Prostate gland (tissue), 2 donors: Measurements from ENCODE around the gene INSR. TPM values are rescaled to one million over a fixed set of nuclear protein-coding genes. Genes with fewer than 3 reads are reported as not detected.

Experiments
- DNase-seq: peaks from one replicate; pipeline ENCODE4 v3.0.0-alpha.2; 2019; ENCODE audit warnings: low spot score
- H3K27ac ChIP-seq, 2 donors: fragments of 200-600 bp; sonication (generic); 2 replicates each; pipeline ENCODE4 v1.5.1; 2017 to 2019
- H3K27me3 ChIP-seq: fragments of 200-600 bp; sonication (generic); replicated peaks from 2 replicates; pipeline ENCODE4 v1.5.1; 2019; ENCODE audit not compliant: insufficient read depth
- H3K36me3 ChIP-seq, 2 donors: fragments of 200-600 bp; sonication (generic); 1 replicate in 1 of 2; 2 replicates in 1 of 2; pipeline versions ENCODE4 v1.5.1 to v1.8.1; 2017 to 2019
- H3K4me1 ChIP-seq: fragments of 200-600 bp; sonication (generic); replicated peaks from 2 replicates; pipeline ENCODE4 v1.5.1; 2019
- H3K4me3 ChIP-seq, 2 donors: fragments of 200-600 bp; sonication (generic); 2 replicates each; pipeline ENCODE4 v1.5.1; 2017 to 2019
- H3K9me3 ChIP-seq: fragments of 200-600 bp; sonication (generic); 2 replicates; pipeline ENCODE4 v1.5.1; 2017
- POLR2A ChIP-seq: fragments of 450-650 bp; IDR thresholded peaks from one replicate; pipeline ENCODE4 v1.6.1; 2016; ENCODE audit warnings: antibody characterized with exemption, mild to moderate bottlenecking
- POLR2AphosphoS5 ChIP-seq: sonication (generic); formaldehyde crosslinking; IDR thresholded peaks from one replicate; pipeline ENCODE4 v1.6.1; 2017; ENCODE audit warnings: antibody characterized with exemption
- WGBS: methylation state at CpG from one replicate; pipeline ENCODE4 v1.1.5; 2018; 5-methylcytosine and 5-hydroxymethylcytosine counted together
- intact Hi-C: fragments of 100-400 bp; cut with DNase I; formaldehyde crosslinking; loops from one replicate; pipeline ENCODE4 v1.14.2; 2022
- total RNA-seq, 2 donors: library from RNA; depleted of rRNA; stranded (reverse); fragments of >200 nt; gene quantifications; one replicate each; pipeline ENCODE4 v1.1.0, GENCODE V29; 2016
- TF ChIP-seq, protein P1 (sequence below), 4 experiments: fragments of 200-600 bp in 2 of 4; fragments of 450-650 bp in 2 of 4; sonication (generic) in 2 of 4; IDR thresholded peaks; 1 replicate in 3 of 4; 2 replicates in 1 of 4; pipeline ENCODE4 v1.5.1; 2016 to 2019; ENCODE audit warnings: antibody characterized with exemption in 4 of 4, mild to moderate bottlenecking in 2 of 4, moderate library complexity in 2 of 4

INSR gene
- total RNA-seq, 2 donors from 2014 or later: 51.2 to 124 TPM

DNA sequence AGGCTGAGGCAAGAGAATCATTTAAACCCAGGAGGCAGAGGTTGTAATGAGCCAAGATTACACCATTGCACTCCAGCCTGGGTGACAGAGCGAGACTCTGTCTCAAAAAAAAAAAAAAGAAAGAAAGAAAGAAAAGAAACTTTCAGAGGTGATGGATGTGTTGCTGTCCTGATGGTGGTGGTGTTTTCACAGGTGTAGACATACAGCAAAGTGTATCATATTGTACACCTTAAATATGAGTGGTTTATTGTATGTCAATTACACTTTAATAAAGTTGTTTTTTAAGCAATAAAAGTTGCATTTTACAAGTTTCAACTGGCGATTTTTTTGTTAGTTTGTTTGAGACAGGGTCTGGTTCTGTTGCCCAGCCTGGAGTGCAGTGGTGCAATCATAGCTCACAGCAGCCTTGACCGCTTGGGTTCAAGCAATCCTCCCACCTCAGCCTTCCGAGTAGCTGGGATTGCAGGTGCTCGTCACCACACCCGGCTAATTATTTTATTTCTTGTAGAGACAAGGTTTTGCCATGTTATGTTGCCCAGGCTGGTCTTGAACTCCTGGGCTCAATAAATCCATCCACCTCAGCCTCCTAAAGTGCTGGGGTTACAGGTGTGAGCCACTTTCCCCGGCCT, 13.5 kb upstream of the INSR start:
- Histone ChIP-seq H3K4me3 (no peak overlapping the region), H3K27me3 (no peaks in the 10 kb centered on the region), H3K9me3 (no peaks in the 10 kb centered on the region), H3K4me1 (no peaks in the 10 kb centered on the region), H3K36me3 (no peaks in the 10 kb centered on the region), H3K27ac (no peak overlapping the region)
- TF ChIP-seq POLR2AphosphoS5: no peak
- no peak for TF ChIP-seq POLR2A
- TF ChIP-seq, protein P1, sequence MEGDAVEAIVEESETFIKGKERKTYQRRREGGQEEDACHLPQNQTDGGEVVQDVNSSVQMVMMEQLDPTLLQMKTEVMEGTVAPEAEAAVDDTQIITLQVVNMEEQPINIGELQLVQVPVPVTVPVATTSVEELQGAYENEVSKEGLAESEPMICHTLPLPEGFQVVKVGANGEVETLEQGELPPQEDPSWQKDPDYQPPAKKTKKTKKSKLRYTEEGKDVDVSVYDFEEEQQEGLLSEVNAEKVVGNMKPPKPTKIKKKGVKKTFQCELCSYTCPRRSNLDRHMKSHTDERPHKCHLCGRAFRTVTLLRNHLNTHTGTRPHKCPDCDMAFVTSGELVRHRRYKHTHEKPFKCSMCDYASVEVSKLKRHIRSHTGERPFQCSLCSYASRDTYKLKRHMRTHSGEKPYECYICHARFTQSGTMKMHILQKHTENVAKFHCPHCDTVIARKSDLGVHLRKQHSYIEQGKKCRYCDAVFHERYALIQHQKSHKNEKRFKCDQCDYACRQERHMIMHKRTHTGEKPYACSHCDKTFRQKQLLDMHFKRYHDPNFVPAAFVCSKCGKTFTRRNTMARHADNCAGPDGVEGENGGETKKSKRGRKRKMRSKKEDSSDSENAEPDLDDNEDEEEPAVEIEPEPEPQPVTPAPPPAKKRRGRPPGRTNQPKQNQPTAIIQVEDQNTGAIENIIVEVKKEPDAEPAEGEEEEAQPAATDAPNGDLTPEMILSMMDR (IDR thresholded peaks at IDR 0.05): no peak
- WGBS: 73% methylated on average over 7 of the region's 7 CpGs
- intact Hi-C loops: no loop called here
- DNase-seq: no peak

DNA sequence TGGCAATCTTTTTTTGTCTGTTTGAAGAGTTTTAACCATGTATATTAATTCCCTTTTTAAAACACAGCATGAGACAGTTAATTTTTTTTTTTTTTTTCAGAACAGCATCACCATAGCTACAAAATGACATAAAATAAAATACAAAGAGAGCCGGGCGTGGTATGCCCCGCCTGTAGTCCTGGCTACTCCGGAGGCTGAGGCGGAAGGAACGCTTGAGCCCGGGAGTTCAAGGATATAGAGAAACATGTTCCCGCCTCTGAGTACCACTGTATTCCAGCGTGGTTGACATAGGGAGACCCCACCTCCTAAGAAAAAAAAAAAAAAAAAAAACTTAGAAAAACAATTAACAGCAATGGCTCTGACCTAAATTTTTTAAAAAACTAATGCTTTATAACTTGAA, 10.0 kb upstream of the INSR start:
- Histone ChIP-seq H3K27me3 (no peaks in the 10 kb centered on the region), H3K9me3 (no peaks in the 10 kb centered on the region), H3K4me1 (no peaks in the 10 kb centered on the region), H3K4me3 (no peak overlapping the region), H3K36me3 (no peaks in the 10 kb centered on the region), H3K27ac (no peak overlapping the region)
- DNase-seq: no peak
- intact Hi-C loops: no loop called here
- WGBS: 37% methylated on average over 9 of the region's 9 CpGs
- TF ChIP-seq, protein P1 (IDR thresholded peaks at IDR 0.05): no peak
- TF ChIP-seq POLR2AphosphoS5 (no peak), POLR2A (no peak)

DNA sequence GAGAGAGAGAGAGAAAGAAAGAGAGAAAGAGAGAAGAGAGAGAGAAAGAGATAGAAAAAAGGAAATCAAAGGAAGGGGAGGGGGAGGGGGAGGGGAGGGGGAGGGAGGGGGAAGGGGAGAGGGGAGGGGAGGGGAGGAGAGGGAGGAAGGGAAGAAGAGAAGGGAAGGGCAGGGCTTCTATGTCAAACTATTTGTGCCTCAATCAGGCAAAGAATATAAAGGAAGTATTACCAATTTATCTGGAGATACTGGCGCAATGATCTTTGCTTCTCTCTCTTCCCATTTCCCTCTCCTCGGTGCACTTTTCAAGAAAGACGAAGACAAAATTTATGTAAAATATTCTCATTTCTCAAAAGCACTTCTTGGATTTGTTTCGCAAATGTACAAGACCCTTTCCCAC, 9.3 kb upstream of the INSR start:
- no peaks in the 10 kb centered on the region for H3K27me3 ChIP-seq
- H3K36me3 ChIP-seq: no peaks in the 10 kb centered on the region
- H3K27ac ChIP-seq: no peak overlapping the region
- 85% methylated on average over 4 of the region's 4 CpGs for WGBS
- no peak for DNase-seq
- no peak overlapping the region for H3K4me3 ChIP-seq
- no peaks in the 10 kb centered on the region for H3K9me3 ChIP-seq
- TF ChIP-seq POLR2A: no peak
- no peak for TF ChIP-seq POLR2AphosphoS5
- TF ChIP-seq, protein P1 (IDR thresholded peaks at IDR 0.05): no peak
- intact Hi-C loops: no loop called here
- no peaks in the 10 kb centered on the region for H3K4me1 ChIP-seq

DNA sequence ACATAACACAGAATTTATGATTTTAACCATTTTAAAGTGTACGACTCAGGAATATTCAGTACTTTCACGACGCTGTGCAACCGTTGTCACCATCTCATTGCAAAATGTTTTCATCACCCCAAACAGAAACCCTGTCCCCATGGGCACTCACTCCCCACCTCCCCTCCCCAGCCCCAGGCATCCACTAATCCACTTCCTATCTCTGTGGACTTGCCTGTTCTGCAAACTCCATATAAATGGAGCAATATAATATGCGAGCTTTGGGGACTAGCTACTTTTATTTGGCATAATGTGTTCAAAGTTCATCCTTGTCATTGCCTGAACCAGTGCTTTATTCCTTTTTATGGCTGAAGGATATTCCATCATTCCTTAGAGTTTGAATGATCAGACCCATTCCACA, 7.3 kb upstream of the INSR start:
- H3K27ac ChIP-seq: no peak overlapping the region
- H3K36me3 ChIP-seq: no peaks in the 10 kb centered on the region
- H3K4me3 ChIP-seq: no peak overlapping the region
- H3K9me3 ChIP-seq: no peaks in the 10 kb centered on the region
- TF ChIP-seq, protein P1 (IDR thresholded peaks at IDR 0.05): no peak
- TF ChIP-seq POLR2AphosphoS5 (no peak), POLR2A (no peak)
- no peaks in the 10 kb centered on the region for H3K27me3 ChIP-seq
- no peak for DNase-seq
- H3K4me1 ChIP-seq: no peaks in the 10 kb centered on the region
- 84% methylated on average over 5 of the region's 5 CpGs for WGBS
- intact Hi-C loops: no loop called here

- DNase-seq: no peak
- Histone ChIP-seq H3K9me3 (no peaks in the 10 kb centered on the region), H3K4me1 (no peaks in the 10 kb centered on the region), H3K27me3 (no peaks in the 10 kb centered on the region), H3K4me3 (no peak overlapping the region), H3K36me3 (no peaks in the 10 kb centered on the region), H3K27ac (no peak overlapping the region)
- no peak for TF ChIP-seq POLR2A
- TF ChIP-seq, protein P1 (IDR thresholded peaks at IDR 0.05): no peak
- TF ChIP-seq POLR2AphosphoS5: no peak
- intact Hi-C loops: no loop called here
- 25% methylated on average over 7 of the region's 7 CpGs for WGBS
These were observed 3.5 kb upstream of the INSR start for GRCh38 chr19:7297742-7298141.
